ENCODE measurements around the gene DUSP3. TPM values are rescaled to one million over a fixed set of nuclear protein-coding genes. Genes with fewer than 3 reads are reported as not detected.

The DUSP3 gene
- total and polyA plus RNA-seq, 2 experiments from 2014 or later: 73.8 to 76.8 TPM

GRCh38 chr17:43782913-43783680, 4.3 kb upstream of the DUSP3 start:
- H3K4me1 ChIP-seq (ENCODE audit: insufficient read depth): peaks cover 11% of the 10 kb centered on the region
- no peak overlapping the region for H2AFZ ChIP-seq
- H4K20me1 ChIP-seq (ENCODE audit: insufficient read depth, poor library complexity, severe bottlenecking): no peaks in the 10 kb centered on the region
- H3K9me2 ChIP-seq (replicated peaks; ENCODE audit: insufficient read depth): no peaks in the 10 kb centered on the region
- no peaks in the 10 kb centered on the region for H3K27me3 ChIP-seq
- H3K4me2 ChIP-seq: no peak overlapping the region
- no peak for TF ChIP-seq EZH2 (IDR thresholded peaks at IDR 0.05; ENCODE audit: borderline replicate concordance)
- TF ChIP-seq CTCF (IDR thresholded peaks at IDR 0.05; ENCODE audit: poor library complexity): no peak
- DNase-seq (ENCODE audit: low spot score): no peak
- no peaks in the 10 kb centered on the region for H3K79me2 ChIP-seq
- 85% methylated on average over 15 of the region's 15 CpGs for whole genome bisulfite sequencing (ENCODE audit: low lambda C conversion rate, missing lambda C conversion rate)
- H3K4me3 ChIP-seq: no peak overlapping the region
- no peaks in the 10 kb centered on the region for H3K36me3 ChIP-seq (replicated peaks; ENCODE audit: insufficient read depth, low read depth)
- no peak overlapping the region for H3K27ac ChIP-seq
- no peaks in the 10 kb centered on the region for H3K9me3 ChIP-seq (ENCODE audit: low read depth)

- no peak for DNase-seq (ENCODE audit: low spot score)
- TF ChIP-seq EZH2phosphoT487 (IDR thresholded peaks at IDR 0.05; ENCODE audit: low read depth, severe bottlenecking, unreplicated experiment) (no peak), EZH2 (IDR thresholded peaks at IDR 0.05; ENCODE audit: borderline replicate concordance) (no peak), CTCF (IDR thresholded peaks at IDR 0.05; ENCODE audit: poor library complexity) (no peak)
- Histone ChIP-seq H3K27me3 (no peaks in the 10 kb centered on the region), H3K4me2 (peak within 1 kb of the TSS; percentile 95), H3K9me3 (ENCODE audit: low read depth) (no peaks in the 10 kb centered on the region), H3K4me3 (peak within 1 kb of the TSS; percentile 90), H2AFZ (peak within 1 kb of the TSS; percentile 83), H3K79me2 (peaks cover 27% of the 10 kb centered on the region), H3K27ac (peak within 1 kb of the TSS; percentile 99), H3K9me2 (replicated peaks; ENCODE audit: insufficient read depth) (no peaks in the 10 kb centered on the region), H3K4me1 (ENCODE audit: insufficient read depth) (peaks cover 19% of the 10 kb centered on the region), H4K20me1 (ENCODE audit: insufficient read depth, poor library complexity, severe bottlenecking) (no peaks in the 10 kb centered on the region), H3K36me3 (replicated peaks; ENCODE audit: insufficient read depth, low read depth) (no peaks in the 10 kb centered on the region)
- 64% methylated on average over 7 of the region's 7 CpGs for WGBS (ENCODE audit: low lambda C conversion rate, missing lambda C conversion rate)
Measured at GRCh38 chr17:43780135-43780534, 1.4 kb upstream of the DUSP3 start, which contains the start of gene CFAP97D1. CFAP97D1 (plus strand) TSS chr17:43780435; CDS start chr17:43780463, 28 bp downstream.

GRCh38 chr17:43779145-43780125, 658 bp upstream of the DUSP3 start:
- Histone ChIP-seq H3K4me1 (ENCODE audit: insufficient read depth) (peaks cover 19% of the 10 kb centered on the region), H3K36me3 (replicated peaks; ENCODE audit: insufficient read depth, low read depth) (no peaks in the 10 kb centered on the region), H3K27ac (peak overlapping the region; percentile 99), H3K9me2 (replicated peaks; ENCODE audit: insufficient read depth) (no peaks in the 10 kb centered on the region), H3K4me3 (peak overlapping the region; percentile 90), H3K79me2 (peaks cover 30% of the 10 kb centered on the region), H4K20me1 (ENCODE audit: insufficient read depth, poor library complexity, severe bottlenecking) (no peaks in the 10 kb centered on the region), H3K9me3 (ENCODE audit: low read depth) (no peaks in the 10 kb centered on the region), H2AFZ (peak overlapping the region; percentile 83), H3K27me3 (no peaks in the 10 kb centered on the region), H3K4me2 (peak overlapping the region; percentile 95)
- TF ChIP-seq EZH2 (IDR thresholded peaks at IDR 0.05; ENCODE audit: borderline replicate concordance): no peak
- no peak for TF ChIP-seq EZH2phosphoT487 (IDR thresholded peaks at IDR 0.05; ENCODE audit: low read depth, severe bottlenecking, unreplicated experiment)
- WGBS (ENCODE audit: low lambda C conversion rate, missing lambda C conversion rate): 11% methylated on average over 25 of the region's 26 CpGs
- no peak for DNase-seq (ENCODE audit: low spot score)

All from hepatocyte (in vitro differentiated cells).